Measurements from ENCODE around the gene PITX2. TPM values are rescaled to one million over a fixed set of nuclear protein-coding genes. Genes with fewer than 3 reads are reported as not detected.
"Not testable (repeated sequence)": the region's sequence is repeated elsewhere in the genome, so short reads cannot be mapped to it uniquely, and the experiment has no call there.

PITX2 gene
- total RNA-seq, 1 experiment from 2014 or later, result 11.7 TPM

DNA sequence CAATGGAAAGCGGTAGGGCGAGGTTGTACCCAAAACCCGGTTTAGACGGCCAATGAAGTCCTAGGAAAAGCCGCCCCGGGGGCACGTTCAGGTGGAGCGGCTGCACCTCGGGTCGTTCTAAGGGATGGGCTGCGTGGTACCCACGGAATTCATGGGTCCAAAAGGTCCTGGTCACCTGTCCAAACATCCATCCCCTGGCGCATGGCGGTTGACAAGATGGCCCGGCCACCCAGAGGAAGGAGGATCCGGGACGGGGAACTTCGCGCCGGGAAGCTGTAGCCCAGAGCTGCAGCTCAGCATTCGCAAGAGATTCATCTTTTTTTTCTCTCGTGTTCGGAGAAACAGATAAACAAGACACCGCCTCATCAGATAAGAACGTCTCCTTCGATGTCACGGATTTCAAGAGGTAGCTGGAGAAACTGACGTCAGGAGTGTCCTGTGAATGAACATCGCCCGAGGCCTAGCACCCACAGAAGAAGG lies 10.9 kb downstream of the PITX2 start:
- DNase-seq (ENCODE audit: low spot score), result no peak

DNA sequence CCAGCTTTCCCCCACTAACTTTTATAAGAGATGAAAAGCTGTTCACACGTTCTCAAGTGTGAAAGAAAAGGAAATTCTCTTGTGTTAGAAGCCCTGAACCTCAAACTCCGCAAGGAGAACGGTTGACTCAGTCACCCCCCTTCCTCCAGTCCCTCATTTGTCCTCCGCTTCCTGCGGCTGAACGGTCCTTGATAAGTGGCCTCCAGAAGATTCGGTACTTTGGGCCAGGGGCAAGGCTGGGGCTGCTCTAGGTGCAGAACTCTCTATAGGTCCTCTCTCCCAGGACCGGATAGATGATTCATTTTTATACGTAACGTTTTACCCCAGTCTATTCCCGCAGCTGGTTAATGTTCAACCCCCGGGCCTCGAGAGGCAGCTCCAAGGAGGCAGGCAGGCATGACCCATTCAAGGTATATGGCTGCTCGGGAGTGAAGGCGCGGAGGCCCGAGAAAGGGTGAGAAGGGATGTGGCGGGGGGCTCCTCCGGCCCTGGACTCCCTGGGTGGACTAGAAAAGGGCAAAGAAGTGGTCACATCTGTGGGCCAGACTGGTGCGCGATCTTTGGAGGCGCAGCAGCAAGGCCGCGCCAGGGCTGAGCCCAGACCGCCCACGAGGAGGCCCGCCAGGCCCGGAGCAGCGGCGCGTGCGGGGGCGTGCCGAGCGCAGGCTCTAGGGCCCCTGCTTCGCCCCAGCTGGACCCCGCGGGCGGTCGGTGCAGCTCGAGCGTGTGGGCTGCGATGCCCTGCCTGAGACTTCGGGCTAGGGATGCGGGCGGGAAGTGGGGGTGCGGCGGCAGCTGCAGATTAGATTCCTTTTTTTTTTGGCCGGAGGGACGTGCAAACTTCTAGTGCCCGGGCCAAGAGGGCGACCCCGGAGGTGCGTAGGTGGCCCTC lies 11.7 kb downstream of the PITX2 start:
- DNase-seq (ENCODE audit: low spot score), result no peak

DNA sequence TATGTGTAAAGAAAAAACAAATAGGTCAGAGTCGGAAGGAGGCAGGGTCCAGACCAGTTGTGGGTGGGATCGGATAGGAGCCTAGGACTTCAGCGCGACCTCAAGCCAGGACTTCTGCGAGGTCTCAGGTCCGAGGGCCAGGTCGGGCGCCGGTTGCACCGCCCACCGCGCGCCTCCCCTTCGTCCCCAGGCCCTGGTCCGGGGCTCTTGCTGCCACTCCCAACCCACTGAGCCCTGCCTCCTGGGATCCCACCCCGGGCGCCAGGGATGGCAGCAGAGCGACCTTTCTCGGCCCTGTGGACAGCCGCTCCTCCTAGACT lies 12.3 kb downstream of the PITX2 start:
- DNase-seq (ENCODE audit: low spot score), result no peak

DNA sequence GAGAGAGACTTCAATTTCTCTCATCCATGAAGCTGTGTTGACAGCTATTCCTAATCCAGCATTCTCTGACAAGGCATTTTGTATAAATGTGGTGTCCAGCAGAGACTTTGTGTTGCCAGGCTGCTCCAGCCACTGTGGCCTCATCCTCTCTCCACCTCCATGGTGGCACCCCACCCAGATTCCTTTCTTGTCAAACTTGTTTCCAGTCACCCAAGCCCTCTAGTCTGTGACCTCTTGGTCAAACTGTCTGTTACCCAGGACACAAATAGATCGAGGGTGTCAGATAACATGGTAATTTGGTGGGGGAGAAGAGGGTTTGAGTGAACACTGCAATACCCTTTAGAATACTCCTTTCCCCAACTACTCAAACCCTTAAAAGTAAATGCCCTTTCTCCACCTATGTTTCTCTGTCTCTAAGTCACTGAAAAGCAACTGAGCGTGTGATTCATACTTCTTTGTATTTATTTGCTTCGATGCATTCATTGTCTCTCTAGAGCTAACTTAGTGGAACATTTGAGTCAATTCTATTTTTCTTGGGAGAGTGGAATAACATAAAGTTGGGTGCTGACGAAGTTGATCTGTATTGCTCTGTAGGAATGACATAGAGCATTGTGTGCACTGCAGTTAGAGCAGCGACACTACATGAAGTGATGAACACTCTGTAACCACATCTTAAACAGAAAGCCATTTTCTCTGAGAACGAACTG lies 13.7 kb downstream of the PITX2 start:
- no peak for DNase-seq (ENCODE audit: low spot score)

DNA sequence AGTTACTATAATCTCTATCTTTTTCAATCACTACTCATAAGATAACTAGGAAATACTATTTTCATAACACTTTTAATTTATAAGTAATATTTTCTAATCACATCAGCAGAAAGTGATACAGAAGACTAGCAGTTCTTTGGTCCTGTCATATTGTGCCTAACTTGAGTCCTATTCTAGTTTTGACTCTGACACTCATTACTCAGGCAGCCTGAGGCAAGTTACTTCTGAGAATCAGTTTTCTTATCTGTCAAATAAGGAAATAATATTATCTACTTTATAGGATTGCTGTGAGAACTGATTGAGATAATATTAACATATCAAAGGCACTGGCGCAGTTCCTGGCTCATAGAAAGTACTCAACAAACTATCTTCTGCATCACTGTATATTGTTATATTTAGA lies 17.8 kb downstream of the PITX2 start:
- DNase-seq (ENCODE audit: low spot score), result no peak

DNA sequence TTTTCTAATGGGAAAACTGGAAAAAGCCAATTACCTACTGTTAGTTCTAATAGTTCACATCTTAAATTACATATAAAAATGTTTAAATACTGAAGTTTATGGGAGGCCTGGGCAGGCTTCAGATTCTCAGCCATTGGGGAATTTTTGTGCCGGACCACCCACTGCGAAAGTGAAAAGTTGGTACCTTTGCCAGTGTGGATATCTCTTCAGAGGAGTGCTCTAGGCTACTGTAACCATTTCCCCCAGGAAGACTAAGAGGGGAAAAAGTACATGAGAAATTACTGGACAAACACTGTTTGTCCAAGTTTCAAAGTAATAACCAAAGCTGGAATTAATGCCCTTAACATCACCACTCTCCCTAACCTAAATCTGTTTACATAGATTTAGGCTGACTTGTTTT lies 20.8 kb downstream of the PITX2 start:
- no peak for DNase-seq (ENCODE audit: low spot score)

DNA sequence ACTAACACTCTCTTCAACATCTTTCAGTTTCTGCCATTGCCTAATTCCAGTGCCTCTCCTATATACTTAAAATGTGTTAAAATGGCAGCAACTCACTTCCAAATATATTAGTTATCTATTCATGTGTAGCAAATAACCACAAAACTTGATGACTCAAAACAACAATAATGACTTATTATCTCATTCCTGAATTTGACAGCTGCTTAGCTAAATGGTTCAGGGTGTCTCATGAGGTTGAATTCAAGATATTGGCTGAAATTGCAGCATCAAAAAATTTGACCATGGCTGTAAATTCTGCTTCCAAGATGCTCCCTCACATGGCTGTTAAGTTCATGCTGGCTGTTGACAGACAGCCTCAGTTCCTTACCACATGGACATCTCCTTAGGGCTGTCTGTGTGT lies 25.3 kb downstream of the PITX2 start:
- no peak for DNase-seq (ENCODE audit: low spot score)

DNA sequence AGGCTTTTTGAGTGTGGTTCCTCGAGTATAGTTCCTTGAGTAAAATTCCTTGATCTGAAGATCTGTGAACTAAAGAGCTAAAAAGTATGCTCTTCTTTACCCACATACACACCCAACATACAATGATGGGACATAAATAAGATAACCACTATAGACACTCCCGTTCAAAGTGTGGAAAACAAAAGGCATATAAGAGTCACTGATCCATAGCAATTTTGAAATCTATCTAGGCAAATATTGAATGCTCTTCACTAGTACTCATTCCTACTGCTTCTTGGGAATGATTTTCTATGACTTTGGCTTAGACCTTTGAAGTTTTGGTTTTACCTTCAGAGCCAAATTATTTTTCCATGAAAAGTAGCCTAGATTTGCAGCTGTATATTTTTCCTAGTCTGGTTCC lies 26.4 kb downstream of the PITX2 start:
- no peak for DNase-seq (ENCODE audit: low spot score)

DNA sequence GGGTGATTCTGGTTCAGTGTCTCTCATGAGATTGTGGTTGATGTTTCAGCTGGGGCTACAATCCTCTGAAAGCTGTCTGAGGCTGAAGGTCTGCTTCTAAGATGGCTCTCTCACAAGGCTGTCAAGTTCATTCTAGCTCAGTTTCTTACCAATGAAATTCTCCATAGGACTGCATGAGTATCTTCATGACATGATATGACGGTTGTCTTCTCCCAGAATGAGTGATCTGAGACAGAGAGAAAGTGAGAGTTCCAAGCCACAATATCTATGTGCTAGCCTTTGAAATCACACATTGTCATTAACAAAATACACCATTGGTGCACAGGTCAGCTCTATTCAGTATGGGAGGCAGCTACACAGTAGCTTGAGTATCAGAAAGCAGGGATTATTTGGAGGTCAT lies 27.3 kb downstream of the PITX2 start:
- no peak for DNase-seq (ENCODE audit: low spot score)

DNA sequence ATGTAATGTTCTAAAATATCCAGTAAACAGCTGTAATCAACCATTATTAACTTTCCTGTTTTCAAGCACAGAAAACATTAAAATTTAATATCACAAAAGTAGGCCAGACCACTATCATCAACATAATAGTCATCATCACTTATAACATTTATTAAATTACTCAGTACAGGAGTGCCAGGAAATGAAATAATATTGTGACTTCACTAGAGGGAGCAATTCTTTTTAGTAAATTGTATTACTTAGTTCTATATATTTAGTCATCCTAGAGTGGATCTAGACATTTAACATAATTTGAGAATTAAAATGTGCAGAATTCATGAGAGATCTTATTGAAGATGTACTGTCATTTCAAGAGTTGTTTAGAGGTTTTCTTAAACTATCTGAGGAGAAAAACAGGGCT lies 33.6 kb downstream of the PITX2 start:
- DNase-seq (ENCODE audit: low spot score), result no peak

DNA sequence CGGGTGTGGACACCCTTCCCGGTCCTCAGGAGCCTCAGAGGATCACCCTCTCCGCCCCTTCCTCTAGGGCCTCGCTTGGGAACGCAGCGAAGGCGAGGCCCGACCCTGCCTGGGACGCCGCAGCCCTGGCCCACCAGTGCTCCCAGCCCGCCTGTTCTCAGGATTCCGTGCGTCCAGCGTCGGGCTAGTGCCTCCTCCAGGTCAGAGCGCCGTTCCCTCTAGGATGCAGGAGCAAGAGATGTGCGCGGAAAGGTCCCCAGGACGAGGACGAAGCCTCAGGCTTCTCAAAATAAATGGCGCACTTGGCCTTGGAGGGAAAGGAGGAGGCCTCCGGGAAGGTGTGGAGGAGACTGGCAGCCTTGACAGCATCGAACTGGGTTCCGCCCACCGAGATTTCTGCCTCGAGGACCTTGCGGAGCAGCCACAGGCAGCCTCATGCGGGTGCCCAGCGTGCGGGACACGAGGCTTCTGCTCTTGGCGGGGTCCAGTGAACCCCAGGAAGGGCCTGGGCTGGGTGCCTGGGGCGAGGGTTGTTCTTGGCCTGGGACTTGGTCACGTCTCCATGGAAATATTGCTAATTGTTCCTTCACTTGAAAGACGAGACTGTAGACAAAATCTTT lies 35.1 kb downstream of the PITX2 start:
- DNase-seq (ENCODE audit: low spot score), result no peak

DNA sequence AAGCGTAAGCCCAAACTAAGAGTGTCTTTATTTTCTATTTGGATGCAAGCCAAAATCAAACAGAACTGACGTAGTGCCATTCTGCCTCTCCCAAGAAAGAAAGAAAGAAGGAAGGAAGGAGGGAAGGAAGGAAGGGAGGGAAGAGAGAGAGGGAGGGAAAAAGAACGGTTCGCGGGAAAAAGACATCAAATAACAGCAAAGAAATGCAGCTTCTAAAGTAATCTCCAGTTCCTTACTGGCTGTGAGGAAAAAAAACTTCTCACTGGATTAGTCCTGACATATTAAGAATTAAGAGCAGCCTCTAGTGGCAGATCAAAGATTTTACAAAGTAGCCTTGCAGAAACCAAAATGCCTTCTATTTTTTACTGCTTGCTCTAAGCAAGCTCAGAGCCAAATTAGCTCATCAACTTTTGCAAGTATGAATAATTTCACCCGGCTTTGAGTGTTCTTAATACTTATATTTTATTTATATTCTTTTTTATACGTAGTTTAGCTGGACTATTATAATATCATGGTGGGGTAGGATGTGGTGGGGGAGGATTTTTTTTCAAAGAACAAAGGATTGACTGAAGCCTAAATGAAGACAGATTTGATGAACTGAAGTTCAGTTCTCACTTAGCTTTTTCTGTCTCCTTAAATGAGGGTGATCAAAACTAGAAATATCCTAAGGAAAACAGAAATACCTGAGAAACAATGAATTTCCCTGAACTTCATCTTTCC lies 36.6 kb downstream of the PITX2 start:
- peak; percentile 71 for DNase-seq (ENCODE audit: low spot score)

DNA sequence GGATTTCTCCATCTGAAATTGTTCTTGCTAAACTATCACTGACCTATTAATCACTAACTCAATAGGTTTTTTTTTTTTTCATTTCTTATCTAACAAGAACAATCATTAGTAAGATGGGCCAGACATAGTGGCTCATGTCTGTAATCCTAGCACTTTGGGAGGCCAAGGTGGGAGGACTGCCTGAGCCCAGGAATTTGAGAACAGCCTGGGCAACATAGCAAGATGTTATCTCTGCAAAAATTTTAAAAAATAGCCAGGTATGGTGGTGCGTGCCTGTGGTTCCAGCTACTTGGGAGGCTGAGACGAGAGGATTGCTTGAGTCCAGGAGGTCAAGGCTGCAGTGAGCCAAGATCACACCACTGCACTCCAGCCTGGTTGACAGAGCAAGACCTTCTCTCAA lies 46.2 kb downstream of the PITX2 start:
- not testable (repeated sequence) for DNase-seq (ENCODE audit: low spot score)

Other genes starting within 250 kb of the PITX2 start
- gene ENPEP, start 146.9 kb downstream of the PITX2 start, total RNA-seq (2014; rRNA removed; shearing (Covaris generic)), result 0.08 TPM in 1 of 2 replicates, not detected in the other